ENCODE results near the gene ITGB1BP1. TPM values are rescaled to one million over a fixed set of nuclear protein-coding genes. Genes with fewer than 3 reads are reported as not detected.
A peak's percentile ranks its signal among the peaks of the same experiment; 100 is the strongest.

Gene ITGB1BP1
- total RNA-seq: 100 to 1,000 TPM; 107 to 161 TPM
- long read RNA-seq, full-length matches to known transcripts: 24 of 87 reads
- long read RNA-seq, partial matches to known transcripts: 2 of 87 reads
- long read RNA-seq, other reads (novel, unspliced or antisense): 61 of 87 reads

- ATAC-seq: peak; percentile 96 to 97
- intact Hi-C loops (cut with DNase I): loop anchor here in 1 of 2 donors (5.0 kb wide), 1 partner anchor 281 kb away; no protein-coding TSS in a partner anchor
- DNase-seq: peak; percentile 98
These were observed at the start of gene ITGB1BP1, which contains the start of gene CPSF3 for GRCh38 chr2:9423100-9423921. TSS of gene ITGB1BP1 (minus strand) at chr2:9423528. CDS start at chr2:9418697, 4,831 bp downstream. TSS of gene CPSF3 (plus strand) at chr2:9423654. CDS start at chr2:9423774, 120 bp downstream.

GRCh38 chr2:9472511-9472910 lies 49.2 kb upstream of the ITGB1BP1 start:
- DNase-seq (no peak), ATAC-seq (no peak)
- intact Hi-C loops (cut with DNase I): no loop called here

GRCh38 chr2:9471206-9471605 lies 47.9 kb upstream of the ITGB1BP1 start:
- ATAC-seq (no peak), DNase-seq (no peak)
- intact Hi-C loops (cut with DNase I): no loop called here

- intact Hi-C loops (cut with DNase I): no loop called here
- DNase-seq: no peak
- no peak for ATAC-seq
These were observed 44.4 kb upstream of the ITGB1BP1 start for GRCh38 chr2:9467687-9468086.

DNA sequence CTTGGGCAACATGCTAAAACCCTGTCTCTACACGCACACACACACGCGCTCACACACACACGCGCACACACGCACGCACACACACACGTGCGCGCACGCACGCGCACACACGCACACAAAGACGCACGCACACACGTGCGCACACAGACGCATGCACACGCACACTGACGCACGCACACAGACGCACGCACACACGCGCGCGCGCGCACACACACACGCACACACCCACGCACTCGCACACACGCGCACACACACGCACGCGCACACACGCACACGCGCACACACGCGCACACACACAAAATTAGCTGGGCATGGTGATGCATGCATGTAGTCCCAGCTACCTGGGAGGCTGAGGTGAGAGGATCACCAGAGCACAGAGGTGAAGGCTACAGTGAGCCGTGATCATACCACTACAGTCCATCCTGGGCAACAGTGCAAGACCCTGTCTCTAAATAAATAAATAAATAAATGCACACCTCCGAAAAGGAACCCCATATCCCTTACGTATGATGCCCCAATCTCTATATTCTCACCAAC lies 42.9 kb upstream of the ITGB1BP1 start:
- intact Hi-C loops (cut with DNase I): no loop called here
- no peak for DNase-seq
- no peak for ATAC-seq

GRCh38 chr2:9465170-9465569 lies 41.8 kb upstream of the ITGB1BP1 start:
- intact Hi-C loops (cut with DNase I): no loop called here
- no peak for DNase-seq

DNA sequence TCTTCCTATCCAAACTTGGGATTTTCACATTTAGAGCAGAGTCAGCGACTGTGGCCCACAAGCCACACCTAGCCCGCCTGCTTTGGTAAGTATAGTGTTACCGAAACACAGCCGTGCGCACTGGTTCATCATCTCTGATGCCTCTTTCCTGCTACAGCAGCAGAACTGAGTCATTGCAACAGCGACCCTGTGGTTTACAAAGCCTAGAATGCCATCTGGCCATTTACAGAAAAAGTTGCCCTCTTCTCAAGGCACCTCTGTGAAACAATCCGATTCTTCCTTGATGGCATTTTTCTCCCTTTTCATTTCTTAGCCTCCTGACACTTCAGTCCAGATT lies 40.3 kb upstream of the ITGB1BP1 start:
- ATAC-seq (peak in 1 of 2 donors; percentile 39), DNase-seq (no peak)
- intact Hi-C loops (cut with DNase I): no loop called here

More at GRCh38 chr2:9465170-9465569, 41.8 kb upstream of the ITGB1BP1 start:
- no peak for ATAC-seq

DNA sequence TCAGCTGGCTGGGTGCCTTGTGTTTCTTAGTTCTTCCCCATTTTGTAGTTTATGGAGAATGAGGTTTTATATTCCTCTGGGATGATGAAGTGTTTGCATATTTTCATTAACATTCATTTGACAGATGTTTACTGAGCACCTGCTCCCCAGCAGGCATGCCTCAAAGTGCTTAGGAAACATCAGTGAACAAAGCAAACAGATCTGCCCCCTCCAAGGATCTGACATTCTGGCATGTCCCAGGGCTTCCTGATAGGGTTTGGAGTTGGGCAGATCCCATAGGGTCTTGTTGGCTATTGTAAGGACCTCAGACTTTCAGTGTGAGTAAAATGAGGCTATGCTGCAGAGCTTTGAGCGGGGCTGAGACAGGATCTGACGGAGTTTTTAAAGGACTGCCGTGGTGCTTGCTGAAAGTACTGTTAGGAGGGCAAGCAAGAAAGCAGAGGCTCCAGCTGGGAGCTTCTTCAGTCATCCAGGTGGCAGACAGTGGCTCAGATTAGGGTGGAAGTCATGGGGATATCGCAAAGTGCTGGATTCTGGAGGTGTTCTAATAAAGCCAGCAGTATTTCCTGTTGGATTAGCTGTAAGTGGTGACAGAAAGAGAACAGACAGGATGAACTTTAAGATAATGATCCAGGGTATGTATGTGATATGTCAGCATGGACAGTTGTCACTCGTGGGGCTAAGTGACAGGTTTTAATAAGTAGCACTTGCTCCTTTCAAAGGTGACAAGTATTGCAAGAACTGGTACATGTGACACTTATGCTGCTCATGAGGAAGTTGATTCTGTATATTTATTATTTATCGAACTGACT lies 39.8 kb upstream of the ITGB1BP1 start:
- ATAC-seq: peak in 1 of 2 donors; percentile 18
- intact Hi-C loops (cut with DNase I): no loop called here
- no peak for DNase-seq

DNA sequence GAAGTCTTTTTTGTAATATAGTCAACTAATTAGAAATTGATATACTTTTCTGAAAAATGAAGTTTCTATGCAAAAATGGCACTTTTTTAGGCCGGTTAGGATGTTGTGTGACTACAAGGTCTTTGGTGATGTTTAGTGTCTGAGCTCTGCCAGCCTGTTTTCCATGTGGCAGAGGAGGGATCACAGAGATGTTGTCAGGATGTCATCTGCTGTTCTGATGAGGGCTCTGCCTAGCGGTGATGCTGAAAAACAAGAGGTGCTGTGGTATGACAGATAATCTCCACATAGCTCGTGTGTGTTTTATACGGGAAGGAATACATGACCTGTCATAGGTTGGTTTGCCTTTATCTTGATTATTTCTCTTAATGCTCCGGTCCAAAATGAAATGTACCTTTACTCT lies 39.0 kb upstream of the ITGB1BP1 start:
- intact Hi-C loops (cut with DNase I): no loop called here
- DNase-seq (no peak), ATAC-seq (no peak)

- DNase-seq: no peak
- intact Hi-C loops (cut with DNase I): no loop called here
- ATAC-seq: no peak
These were observed 37.8 kb upstream of the ITGB1BP1 start for GRCh38 chr2:9461079-9461478.

DNA sequence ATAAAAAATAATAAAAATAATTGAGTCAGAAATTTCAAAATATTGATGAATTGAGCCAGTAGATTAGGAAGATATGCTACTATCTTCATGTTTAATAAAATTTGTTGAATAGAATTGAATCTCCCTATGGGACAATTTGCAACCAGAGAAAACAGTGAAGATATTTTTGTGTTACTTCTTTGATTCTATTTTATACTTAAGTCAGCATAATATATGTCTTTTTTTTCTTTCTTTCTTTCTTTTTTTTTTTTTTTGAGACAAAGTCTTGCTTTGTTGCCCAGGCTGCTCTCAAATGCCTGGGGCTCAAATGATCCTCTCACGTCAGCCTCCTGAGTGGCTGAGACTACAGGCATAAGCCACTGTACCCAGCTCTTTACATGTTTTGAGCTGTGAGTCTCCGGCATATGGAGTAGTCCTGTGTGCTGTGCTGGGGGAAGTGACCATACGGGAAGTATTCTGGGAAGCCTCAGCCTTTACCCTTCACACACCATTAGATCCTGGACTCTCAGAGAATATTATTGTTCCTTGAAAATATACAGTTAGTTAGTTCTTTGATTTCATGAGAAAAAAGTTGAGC lies 37.2 kb upstream of the ITGB1BP1 start:
- intact Hi-C loops (cut with DNase I): no loop called here
- no peak for DNase-seq
- ATAC-seq: no peak

- intact Hi-C loops (cut with DNase I): no loop called here
- ATAC-seq (no peak), DNase-seq (no peak)
These were observed 27.9 kb upstream of the ITGB1BP1 start for GRCh38 chr2:9451231-9451630.

DNA sequence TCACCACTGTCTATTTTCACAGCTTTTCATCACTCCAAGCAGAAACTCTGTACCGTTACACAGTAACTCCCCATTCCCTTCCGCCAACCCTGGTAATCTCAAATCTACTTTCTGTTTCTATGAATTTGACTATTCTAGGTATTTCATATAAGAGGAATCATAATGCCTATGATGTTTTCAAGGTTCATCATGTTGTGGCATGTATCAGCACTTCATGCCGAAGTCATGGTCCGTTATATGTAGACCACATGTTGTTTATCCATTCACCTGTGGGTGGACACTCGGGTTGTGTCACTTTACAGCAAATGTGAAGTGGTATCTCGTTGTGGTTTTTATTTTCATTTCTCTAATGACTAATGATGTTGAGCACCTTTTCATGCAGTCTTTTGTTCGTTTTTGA lies 21.8 kb upstream of the ITGB1BP1 start:
- intact Hi-C loops (cut with DNase I): no loop called here
- DNase-seq (no peak), ATAC-seq (no peak)

DNA sequence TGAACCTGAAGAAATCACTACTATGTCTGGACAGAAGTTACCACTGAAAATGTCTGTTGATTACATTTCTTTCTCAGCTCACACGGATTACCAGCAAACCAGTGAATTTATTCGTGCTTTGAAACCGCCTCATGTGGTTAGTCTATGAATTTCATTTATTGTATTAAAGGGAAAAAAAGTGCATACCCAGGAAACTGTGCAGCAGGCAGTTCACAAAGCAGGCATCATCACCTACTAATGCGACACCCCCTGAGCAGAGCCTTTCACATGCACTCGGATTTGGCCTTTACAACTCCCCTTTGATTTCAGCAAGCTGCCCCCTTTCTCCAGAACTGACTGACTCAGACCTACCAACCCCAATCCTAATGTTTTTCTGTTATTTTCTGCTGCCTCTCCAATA lies 20.2 kb upstream of the ITGB1BP1 start:
- intact Hi-C loops (cut with DNase I): no loop called here
- DNase-seq: no peak
- ATAC-seq: no peak

DNA sequence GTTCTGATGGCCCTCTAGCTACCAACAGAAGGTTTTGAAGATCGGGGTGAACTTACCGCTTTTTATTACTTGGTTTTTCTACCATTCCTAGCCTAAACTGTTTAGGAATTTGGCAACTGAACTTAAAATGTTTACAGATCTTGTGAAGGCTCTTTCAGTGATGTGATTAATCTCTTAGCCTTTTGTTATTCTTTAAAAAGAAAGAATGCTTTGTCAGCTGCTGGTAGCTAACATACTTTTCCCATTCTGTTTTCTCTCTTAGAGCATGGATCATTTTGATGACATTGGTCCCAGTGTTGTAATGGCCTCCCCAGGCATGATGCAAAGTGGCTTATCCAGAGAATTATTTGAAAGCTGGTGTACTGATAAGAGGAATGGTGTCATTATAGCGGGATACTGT lies 18.2 kb upstream of the ITGB1BP1 start:
- DNase-seq (no peak), ATAC-seq (no peak)
- intact Hi-C loops (cut with DNase I): no loop called here

DNA sequence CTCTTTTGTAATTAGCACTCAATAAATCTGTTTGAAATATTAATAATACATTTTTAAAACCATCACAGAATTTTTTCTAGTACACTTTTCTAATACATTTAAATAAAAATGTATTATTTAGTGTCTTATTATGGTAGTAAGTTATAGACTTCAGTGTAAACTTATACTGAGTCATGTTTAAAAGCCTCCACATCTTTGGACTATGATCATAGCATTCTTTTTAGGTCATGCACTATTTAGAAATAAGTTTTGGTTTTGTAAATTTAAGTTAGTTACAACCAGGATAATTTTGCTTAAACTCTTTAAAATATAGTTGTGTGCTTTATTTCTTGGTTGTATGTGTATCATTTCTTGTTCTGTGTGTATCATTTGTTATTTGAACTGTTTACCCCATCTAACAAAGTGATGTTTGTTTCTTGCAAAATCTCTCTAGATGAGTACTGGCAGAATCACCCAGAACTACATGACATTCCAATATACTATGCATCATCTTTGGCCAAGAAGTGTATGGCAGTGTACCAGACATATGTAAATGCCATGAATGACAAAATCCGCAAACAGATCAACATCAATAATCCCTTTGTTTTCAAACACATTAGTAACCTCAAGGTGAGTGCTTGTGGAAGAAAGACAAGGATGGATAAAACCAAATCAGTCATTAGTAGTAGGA lies 16.9 kb upstream of the ITGB1BP1 start:
- ATAC-seq: no peak
- no peak for DNase-seq

GRCh38 chr2:9439536-9439935 lies 16.2 kb upstream of the ITGB1BP1 start:
- no peak for DNase-seq
- intact Hi-C loops (cut with DNase I): no loop called here
- no peak for ATAC-seq

More for the DNA sequence above, 16.9 kb upstream of the ITGB1BP1 start:
- intact Hi-C loops (cut with DNase I): no loop called here

- no peak for ATAC-seq
- intact Hi-C loops (cut with DNase I): no loop called here
These were observed 11.2 kb upstream of the ITGB1BP1 start for GRCh38 chr2:9434489-9434888.

More at GRCh38 chr2:9434489-9434888, 11.2 kb upstream of the ITGB1BP1 start:
- no peak for DNase-seq

Measured in left cardiac atrium (tissue), 4 donors.